Measurements from ENCODE around the gene ARHGEF28.

The ARHGEF28 gene

DNA sequence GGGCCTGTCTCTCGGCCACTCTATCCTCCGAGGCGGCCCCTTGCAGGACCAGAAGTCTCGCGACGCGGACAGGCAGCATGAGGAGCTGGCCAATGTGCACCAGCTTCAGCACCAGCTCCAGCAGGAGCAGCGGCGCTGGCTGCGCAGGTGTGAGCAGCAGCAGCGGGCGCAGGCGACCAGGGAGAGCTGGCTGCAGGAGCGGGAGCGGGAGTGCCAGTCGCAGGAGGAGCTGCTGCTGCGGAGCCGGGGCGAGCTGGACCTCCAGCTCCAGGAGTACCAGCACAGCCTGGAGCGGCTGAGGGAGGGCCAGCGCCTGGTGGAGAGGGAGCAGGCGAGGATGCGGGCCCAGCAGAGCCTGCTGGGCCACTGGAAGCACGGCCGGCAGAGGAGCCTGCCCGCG is 283.5 kb downstream of the ARHGEF28 start:
- no peak for DNase-seq (ENCODE audit: low read depth, low spot score)
- no peak for TF ChIP-seq CTCF (IDR thresholded peaks at IDR 0.05; ENCODE audit: insufficient read depth, low read length, missing control alignments)
- no peak overlapping the region for H3K4me3 ChIP-seq (ENCODE audit: low read depth, low read length)
- ChIA-PET POLR2A (no interaction called here), CTCF (interaction anchor here (3.0 to 5.9 kb wide), 2 partner anchors 7 to 732 kb away, joined by 13 to 40 read pairs; partner anchors contain the start of gene ENC1)

DNA sequence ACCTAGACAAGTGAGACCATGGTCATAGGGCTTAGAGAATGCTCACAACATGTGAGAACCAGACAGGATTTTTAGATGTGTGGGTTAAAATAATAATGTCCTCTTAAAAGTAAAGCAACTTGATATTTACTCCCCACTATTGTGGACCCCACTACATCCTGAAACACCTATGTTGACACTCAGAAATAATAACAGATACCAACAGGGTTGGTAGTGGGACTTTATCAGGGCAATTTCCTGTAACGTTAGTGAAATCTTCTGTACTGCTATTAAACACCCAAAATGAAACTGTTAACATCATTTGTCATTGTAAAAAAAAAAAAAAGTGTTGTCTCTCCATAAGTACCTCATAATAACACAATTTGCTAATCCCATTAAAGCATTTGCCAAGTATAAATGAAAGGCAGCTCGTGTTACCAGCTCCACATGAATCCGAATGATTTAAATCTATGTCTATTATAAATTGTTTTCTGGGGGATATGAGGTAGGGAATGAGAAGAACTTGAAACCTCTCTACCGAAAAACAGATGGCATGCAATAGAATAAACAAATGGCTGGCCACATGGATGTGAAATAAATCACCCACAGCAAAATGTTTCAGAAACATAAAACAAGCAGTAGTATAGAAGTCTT is 285.9 kb downstream of the ARHGEF28 start:
- H3K4me3 ChIP-seq (ENCODE audit: low read depth, low read length): no peak overlapping the region
- ChIA-PET CTCF (interaction anchor here (0.7 to 3.0 kb wide), 6 partner anchors 10 to 737 kb away, joined by 3 to 13 read pairs (median 4); no protein-coding TSS in a partner anchor), POLR2A (no interaction called here)
- DNase-seq (ENCODE audit: low read depth, low spot score): no peak
- TF ChIP-seq CTCF (IDR thresholded peaks at IDR 0.05; ENCODE audit: insufficient read depth, low read length, missing control alignments): no peak

- H3K4me3 ChIP-seq (ENCODE audit: low read depth, low read length): no peak overlapping the region
- no peak for TF ChIP-seq CTCF (IDR thresholded peaks at IDR 0.05; ENCODE audit: insufficient read depth, low read length, missing control alignments)
- DNase-seq (ENCODE audit: low read depth, low spot score): no peak
- CTCF ChIA-PET: interaction anchor here (1.0 to 4.1 kb wide), 4 partner anchors 10 to 760 kb away, joined by 3 to 30 read pairs (median 4); no protein-coding TSS in a partner anchor
- POLR2A ChIA-PET: no interaction called here
Observed at GRCh38 chr5:73912821-73913271, 286.9 kb downstream of the ARHGEF28 start.

DNA sequence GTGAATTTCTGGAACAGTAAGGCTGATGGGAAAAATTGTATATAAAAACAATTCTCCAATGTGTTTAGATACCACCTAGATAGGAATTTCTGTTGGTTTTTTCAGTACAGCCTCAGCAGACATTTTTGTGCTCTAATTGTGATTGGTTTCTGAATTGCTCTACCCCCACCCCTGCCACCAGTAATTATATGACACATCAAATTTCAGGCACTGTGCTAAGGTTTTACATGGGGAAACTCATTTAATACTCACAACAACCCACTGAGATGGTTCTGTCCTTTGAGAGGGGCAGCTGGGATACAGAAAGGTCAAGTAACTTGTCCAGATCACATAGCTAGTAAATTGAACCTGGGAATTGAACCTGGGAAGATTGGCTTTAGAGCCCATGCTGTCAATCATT is 288.0 kb downstream of the ARHGEF28 start:
- ChIA-PET POLR2A (no interaction called here), CTCF (interaction anchor here (0.6 to 4.1 kb wide), 4 partner anchors 12 to 735 kb away, joined by 3 to 30 read pairs (median 4); no protein-coding TSS in a partner anchor)
- DNase-seq (ENCODE audit: low read depth, low spot score): no peak
- no peak for TF ChIP-seq CTCF (IDR thresholded peaks at IDR 0.05; ENCODE audit: insufficient read depth, low read length, missing control alignments)
- H3K4me3 ChIP-seq (ENCODE audit: low read depth, low read length): no peak overlapping the region

GRCh38 chr5:73915345-73915744 is 289.3 kb downstream of the ARHGEF28 start:
- CTCF ChIA-PET: interaction anchor here (4.1 kb wide), 1 partner anchor 13 kb away, joined by 30 read pairs; no protein-coding TSS in a partner anchor
- TF ChIP-seq CTCF (IDR thresholded peaks at IDR 0.05; ENCODE audit: insufficient read depth, low read length, missing control alignments): no peak
- DNase-seq (ENCODE audit: low read depth, low spot score): no peak
- POLR2A ChIA-PET: no interaction called here
- no peak overlapping the region for H3K4me3 ChIP-seq (ENCODE audit: low read depth, low read length)

DNA sequence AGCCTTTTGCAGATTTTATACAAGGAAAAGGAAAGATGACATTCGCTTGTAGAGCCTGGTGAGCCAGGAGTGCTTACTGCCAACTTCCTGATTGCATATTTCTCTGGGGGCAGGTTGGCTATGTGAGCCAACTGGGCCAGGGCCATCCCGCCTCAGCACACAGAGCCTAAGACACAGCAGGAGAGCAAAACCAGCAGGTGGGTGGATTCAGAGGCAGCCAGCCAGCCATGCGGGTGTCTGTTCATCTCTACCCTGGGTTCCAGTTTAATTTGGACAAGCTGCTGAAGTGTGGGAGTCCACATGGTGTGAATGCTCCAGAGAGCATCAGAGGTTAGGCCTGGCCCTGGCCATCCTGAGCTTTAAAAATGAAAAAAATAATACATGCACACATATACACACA is 291.4 kb downstream of the ARHGEF28 start:
- ChIA-PET CTCF (interaction anchor here (0.6 to 2.0 kb wide), 4 partner anchors 15 to 733 kb away, joined by 4 to 9 read pairs (median 4); no protein-coding TSS in a partner anchor), POLR2A (no interaction called here)
- no peak for TF ChIP-seq CTCF (IDR thresholded peaks at IDR 0.05; ENCODE audit: insufficient read depth, low read length, missing control alignments)

More for the DNA sequence above, 291.4 kb downstream of the ARHGEF28 start:
- no peak for DNase-seq (ENCODE audit: low read depth, low spot score)
- H3K4me3 ChIP-seq (ENCODE audit: low read depth, low read length): no peak overlapping the region

All from AG04449 (cell line).